Esophagus squamous epithelium (tissue), 5 donors: Measurements from ENCODE around the gene TAS1R1. TPM values are rescaled to one million over a fixed set of nuclear protein-coding genes. Genes with fewer than 3 reads are reported as not detected.
A peak's percentile ranks its signal among the peaks of the same experiment; 100 is the strongest.
"Not testable (repeated sequence)": the region's sequence is repeated elsewhere in the genome, so short reads cannot be mapped to it uniquely, and the experiment has no call there.

Experiments used
- DNase-seq: peaks from one replicate; lab custom pipeline; 2025; lab: John Stamatoyannopoulos, UW
- H3K27ac ChIP-seq, 4 donors: fragments of 200-600 bp; sonication (generic); one replicate each; pipeline ENCODE4 v1.5.1; 2016 to 2019; ENCODE audit warnings: mild to moderate bottlenecking in 1 of 4
- H3K27me3 ChIP-seq, 4 donors: fragments of 200-600 bp; sonication (generic); 1 replicate in 3 of 4; 2 replicates in 1 of 4; pipeline versions ENCODE4 v1.5.1 to v1.6.0; 2017 to 2021; ENCODE audit warnings: antibody characterized with exemption in 1 of 4
- H3K36me3 ChIP-seq, 3 donors: fragments of 200-600 bp; sonication (generic); one replicate each; pipeline ENCODE4 v1.5.1; 2016 to 2019
- H3K4me1 ChIP-seq, 3 donors: fragments of 200-600 bp; sonication (generic); one replicate each; pipeline ENCODE4 v1.5.1; 2017 to 2019
- H3K4me3 ChIP-seq, 4 donors: fragments of 200-600 bp; sonication (generic); 1 replicate in 3 of 4; 2 replicates in 1 of 4; pipeline ENCODE4 v1.5.1; 2016 to 2019; ENCODE audit warnings: mild to moderate bottlenecking in 2 of 4, moderate library complexity in 1 of 4
- H3K9me3 ChIP-seq, 3 donors: fragments of 200-600 bp; sonication (generic); one replicate each; pipeline ENCODE4 v1.5.1; 2016 to 2019
- CTCF ChIP-seq, 6 experiments: fragments of 450-650 bp in 4 of 6; fragments of 200-600 bp in 2 of 6; sonication (generic) in 2 of 6; IDR thresholded peaks; one replicate each; pipeline ENCODE4 v1.5.1; 2016 to 2019; ENCODE audit warnings: antibody characterized with exemption in 6 of 6, mild to moderate bottlenecking in 4 of 6, moderate library complexity in 4 of 6
- POLR2A ChIP-seq, 4 donors: fragments of 450-650 bp; IDR thresholded peaks; one replicate each; pipeline ENCODE4 v1.6.1; 2017; ENCODE audit warnings: antibody characterized with exemption in 4 of 4, mild to moderate bottlenecking in 4 of 4, moderate library complexity in 3 of 4
- WGBS, 2 donors: methylation state at CpG; one replicate each; pipeline ENCODE4 v1.1.5; 2018; 5-methylcytosine and 5-hydroxymethylcytosine counted together
- intact Hi-C: fragments of 100-400 bp; cut with DNase I; formaldehyde crosslinking; loops from one replicate; pipeline ENCODE4 v1.15.0; 2022
- total RNA-seq, 4 donors: library from RNA; depleted of rRNA; stranded (reverse); fragments of >200 nt; gene quantifications; one replicate each; pipeline ENCODE4 v1.1.0, GENCODE V29; 2016
- donor health status: DM: yes; HTN: yes; CAD: no.

The TAS1R1 gene
- total RNA-seq, 4 donors from 2014 or later = not detected

DNA sequence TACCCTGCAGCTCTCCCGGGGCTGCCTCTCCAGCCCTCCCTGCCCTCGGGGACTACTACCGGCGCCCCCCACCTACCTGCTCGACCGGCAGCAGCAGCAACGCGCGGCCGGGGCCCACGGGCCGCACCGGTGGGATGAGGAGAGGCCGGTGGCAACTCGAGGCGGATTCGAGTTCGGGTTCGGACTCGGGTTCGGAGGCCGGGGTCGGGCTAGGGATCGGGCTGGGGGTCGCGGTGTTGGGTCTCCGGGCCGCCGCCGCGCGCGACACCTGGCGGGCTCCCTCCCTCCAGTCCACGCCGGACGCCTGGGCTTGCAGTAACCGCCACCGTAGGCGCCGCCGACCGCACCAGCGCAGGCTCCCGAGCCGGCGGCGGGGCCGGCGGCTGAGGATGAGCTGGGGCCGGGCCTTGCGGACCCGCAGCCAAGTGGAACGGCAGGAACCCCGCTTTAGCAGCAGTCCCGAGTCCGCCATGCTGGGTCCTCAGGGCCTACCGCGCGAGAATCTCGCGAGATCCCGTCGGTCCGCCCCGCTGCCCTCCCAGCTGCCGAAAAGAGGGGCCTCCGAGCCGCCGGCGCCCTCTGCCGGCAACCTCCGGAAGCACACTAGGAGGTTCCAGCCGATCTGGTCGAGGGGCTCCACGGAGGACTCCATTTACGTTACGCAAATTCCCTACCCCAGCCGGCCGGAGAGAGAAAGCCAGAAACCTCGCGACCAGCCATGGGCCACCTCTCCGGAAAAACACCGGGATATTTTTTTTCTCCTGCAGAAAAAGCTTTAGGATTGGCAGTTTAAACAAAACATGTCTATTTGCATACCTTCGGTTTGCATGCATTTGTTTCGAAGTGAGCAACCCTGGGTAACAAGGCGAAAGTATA lies 838 bp upstream of the TAS1R1 start, which contains the start of gene NOL9:
NOL9 (minus strand) TSS at position 483 of the 876 bp plus-strand sequence; CDS start at position 472, 11 bp downstream.
- H3K4me3 ChIP-seq = peak within 1 kb of the TSS; percentile 87 to 100 (median 99)
- H3K9me3 ChIP-seq = no peaks in the 10 kb centered on the region
- TF ChIP-seq CTCF (IDR thresholded peaks at IDR 0.05) = peak; percentile 95 to 98 (median 97)
- peak in 2 of 4 donors; percentile 26 to 34 for TF ChIP-seq POLR2A (IDR thresholded peaks at IDR 0.05)
- intact Hi-C loops = loop anchor here (10.0 kb wide), 1 partner anchor 71 kb away; the partner anchor contains the start of gene THAP3
- DNase-seq = peak; percentile 58
- WGBS, 2 donors = 8 to 9% methylated on average over 4 to 11 of the region's 87 CpGs
- peaks cover 16 to 32% (median 23%) of the 10 kb centered on the region in 3 donors for H3K4me1 ChIP-seq
- H3K36me3 ChIP-seq = peaks cover 0 to 22% (median 10%) of the 10 kb centered on the region in 3 donors
- peak within 1 kb of the TSS; percentile 79 to 91 (median 86) for H3K27ac ChIP-seq
- no peaks in the 10 kb centered on the region for H3K27me3 ChIP-seq

DNA sequence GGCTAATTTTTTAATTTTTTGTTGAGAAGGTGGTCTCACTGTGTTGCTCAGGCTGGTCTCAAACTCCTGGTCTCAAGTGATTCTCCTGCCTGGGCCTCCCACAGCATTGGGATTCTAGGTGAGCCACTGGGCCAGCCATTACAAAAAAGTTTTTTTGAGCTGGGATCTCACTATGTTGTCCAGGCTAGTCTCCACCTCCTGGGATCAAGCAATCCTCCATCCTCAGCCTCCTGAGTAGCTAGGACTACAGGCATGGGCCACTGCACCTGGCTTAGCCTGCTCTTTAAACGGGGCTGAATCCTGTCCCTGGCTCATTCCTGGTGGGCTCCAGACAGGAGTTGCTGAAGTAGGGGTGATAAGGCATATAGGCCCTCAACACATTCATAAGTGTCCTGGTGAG lies 2.5 kb downstream of the TAS1R1 start:
- no peaks in the 10 kb centered on the region for H3K27me3 ChIP-seq
- TF ChIP-seq CTCF (IDR thresholded peaks at IDR 0.05) = no peak
- no peak for TF ChIP-seq POLR2A (IDR thresholded peaks at IDR 0.05)
- 100% methylated on average over 1 of the region's 1 CpG for WGBS, 2 donors
- intact Hi-C loops = loop anchor here (10.0 kb wide), 1 partner anchor 67 kb away; the partner anchor contains the start of gene THAP3
- DNase-seq = no peak
- H3K4me1 ChIP-seq = peaks cover 14 to 24% (median 21%) of the 10 kb centered on the region in 3 donors
- H3K27ac ChIP-seq = no peak overlapping the region
- no peak overlapping the region for H3K4me3 ChIP-seq
- H3K9me3 ChIP-seq = no peaks in the 10 kb centered on the region
- no peaks in the 10 kb centered on the region for H3K36me3 ChIP-seq

DNA sequence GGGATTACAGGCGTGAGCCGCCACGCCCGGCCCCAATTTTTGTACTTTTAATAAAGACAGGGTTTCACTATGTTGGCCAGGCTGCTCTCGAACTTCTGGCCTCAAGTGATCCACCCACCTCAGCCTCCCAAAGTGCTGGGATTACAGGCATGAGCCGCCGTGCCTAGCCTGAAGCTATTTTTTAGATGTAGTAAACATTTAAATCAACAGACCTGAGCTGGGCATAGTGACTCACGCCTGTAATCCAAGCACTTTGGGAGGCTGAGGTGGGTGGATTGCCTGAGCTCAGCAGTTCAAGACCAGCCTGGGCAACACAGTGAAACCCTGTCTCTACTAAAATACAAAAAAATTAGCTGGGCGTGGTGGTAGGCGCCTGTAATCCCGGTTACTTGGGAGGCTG lies 4.1 kb downstream of the TAS1R1 start:
- not testable (repeated sequence) for H3K9me3 ChIP-seq, H3K36me3 ChIP-seq
- intact Hi-C loops = loop anchor here (10.0 kb wide), 1 partner anchor 66 kb away; the partner anchor contains the start of gene THAP3

DNA sequence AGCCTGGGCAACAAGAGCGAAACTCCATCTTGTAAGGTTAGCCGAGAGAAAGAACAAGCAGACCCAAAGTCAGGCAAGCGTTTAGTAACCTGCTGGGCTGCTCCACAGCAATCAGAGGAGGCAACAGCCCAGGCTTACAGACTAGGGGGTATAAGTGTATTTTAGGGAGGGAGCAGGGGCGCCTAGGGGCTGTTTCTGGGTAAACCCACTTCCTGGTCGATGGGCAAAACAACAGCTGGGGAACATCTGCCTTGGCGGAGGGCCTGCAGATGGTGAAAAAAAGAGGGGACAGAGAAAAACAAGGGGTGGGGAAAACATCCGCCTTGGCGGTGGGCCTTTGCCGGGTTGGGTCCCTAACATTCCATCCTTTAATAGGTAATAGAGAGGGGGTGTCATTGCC lies 5.2 kb downstream of the TAS1R1 start:
- WGBS, 2 donors = 60 to 77% methylated on average over 9 of the region's 9 CpGs
- no peak for DNase-seq
- H3K27ac ChIP-seq = no peak overlapping the region

More for the DNA sequence above, 4.1 kb downstream of the TAS1R1 start:
- H3K27me3 ChIP-seq, DNase-seq, H3K4me3 ChIP-seq, H3K27ac ChIP-seq: not testable (repeated sequence)
- 64 to 91% methylated on average over 4 to 11 of the region's 11 CpGs for WGBS, 2 donors
- H3K4me1 ChIP-seq = peaks cover 7 to 10% (median 9%) of the 10 kb centered on the region in 3 donors

GRCh38 chr1:6569033-6569432 lies 13.9 kb downstream of the TAS1R1 start:
- Histone ChIP-seq H3K27ac (no peak overlapping the region), H3K36me3 (no peaks in the 10 kb centered on the region), H3K4me1 (no peaks in the 10 kb centered on the region), H3K9me3 (peaks cover 0 to 6% (median 0%) of the 10 kb centered on the region in 3 donors), H3K27me3 (peaks cover 0 to 11% (median 0%) of the 10 kb centered on the region in 4 donors), H3K4me3 (no peak overlapping the region)
- no peak for DNase-seq
- intact Hi-C loops = no loop called here
- no peak for TF ChIP-seq CTCF (IDR thresholded peaks at IDR 0.05)
- TF ChIP-seq POLR2A (IDR thresholded peaks at IDR 0.05) = no peak
- WGBS, 2 donors = 88 to 89% methylated on average over 11 of the region's 11 CpGs

More for the DNA sequence above, 5.2 kb downstream of the TAS1R1 start:
- Histone ChIP-seq H3K4me1 (peaks cover under 1 to 2% (median 1%) of the 10 kb centered on the region in 3 donors), H3K36me3 (no peaks in the 10 kb centered on the region), H3K27me3 (peaks cover 0 to 5% (median 0%) of the 10 kb centered on the region in 4 donors), H3K9me3 (no peaks in the 10 kb centered on the region), H3K4me3 (no peak overlapping the region)
- intact Hi-C loops = no loop called here
- TF ChIP-seq CTCF (IDR thresholded peaks at IDR 0.05) (no peak), POLR2A (IDR thresholded peaks at IDR 0.05) (no peak)
